SK-N-SH (cell line): ENCODE data around the gene TYMS.

Source experiments
- MXI1 ChIP-seq: IDR thresholded peaks from 2 replicates; pipeline ENCODE4 v1.6.1; 2012; ENCODE audit warnings: mild to moderate bottlenecking, low read depth, low read length, improper control_type of control experiment
- TF ChIP-seq, protein P1 (sequence below): fragments of 200-600 bp; sonication (generic); IDR thresholded peaks from 2 replicates; pipeline ENCODE4 v1.6.1; 2017; ENCODE audit warnings: antibody characterized with exemption, mild to moderate bottlenecking, moderate library complexity

DNA sequence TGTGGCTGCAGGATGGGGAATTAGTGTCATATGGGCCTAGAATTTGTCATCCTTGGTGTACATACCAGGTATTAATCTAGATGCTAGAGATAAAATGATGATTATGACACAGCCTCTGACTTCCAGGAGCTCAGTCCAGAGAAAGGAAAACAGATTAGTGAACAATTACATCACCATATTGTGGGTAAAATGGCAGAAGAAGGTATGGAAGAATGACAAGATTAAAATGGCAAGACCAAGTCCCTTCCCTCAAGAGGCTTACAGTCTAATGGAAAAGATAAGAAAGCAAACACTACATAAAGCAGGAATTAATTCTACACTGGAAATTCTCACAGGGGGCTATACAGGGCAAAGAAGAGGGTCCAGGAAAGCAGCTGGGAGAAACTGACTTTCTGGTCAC lies 25.9 kb upstream of the TYMS start:
- TF ChIP-seq, protein P1, sequence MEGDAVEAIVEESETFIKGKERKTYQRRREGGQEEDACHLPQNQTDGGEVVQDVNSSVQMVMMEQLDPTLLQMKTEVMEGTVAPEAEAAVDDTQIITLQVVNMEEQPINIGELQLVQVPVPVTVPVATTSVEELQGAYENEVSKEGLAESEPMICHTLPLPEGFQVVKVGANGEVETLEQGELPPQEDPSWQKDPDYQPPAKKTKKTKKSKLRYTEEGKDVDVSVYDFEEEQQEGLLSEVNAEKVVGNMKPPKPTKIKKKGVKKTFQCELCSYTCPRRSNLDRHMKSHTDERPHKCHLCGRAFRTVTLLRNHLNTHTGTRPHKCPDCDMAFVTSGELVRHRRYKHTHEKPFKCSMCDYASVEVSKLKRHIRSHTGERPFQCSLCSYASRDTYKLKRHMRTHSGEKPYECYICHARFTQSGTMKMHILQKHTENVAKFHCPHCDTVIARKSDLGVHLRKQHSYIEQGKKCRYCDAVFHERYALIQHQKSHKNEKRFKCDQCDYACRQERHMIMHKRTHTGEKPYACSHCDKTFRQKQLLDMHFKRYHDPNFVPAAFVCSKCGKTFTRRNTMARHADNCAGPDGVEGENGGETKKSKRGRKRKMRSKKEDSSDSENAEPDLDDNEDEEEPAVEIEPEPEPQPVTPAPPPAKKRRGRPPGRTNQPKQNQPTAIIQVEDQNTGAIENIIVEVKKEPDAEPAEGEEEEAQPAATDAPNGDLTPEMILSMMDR = no peak
- no peak for TF ChIP-seq MXI1
